HG03565 (cell line): Measurements from ENCODE around the gene MUC13.
A peak's percentile ranks its signal among the peaks of the same experiment; 100 is the strongest.

Experiments used
- ATAC-seq: cut with Tn5 transposase; IDR thresholded peaks from one replicate; pipeline ENCODE4 v1.9.1; 2021; ENCODE audit warnings: mild to moderate bottlenecking, moderate library complexity; ENCODE audit not compliant: unreplicated experiment

Gene MUC13

GRCh38 chr3:124951511-124952281 is 17.1 kb upstream of the MUC13 start:
- ATAC-seq, result no peak

- ATAC-seq, result no peak
These were observed 15.5 kb upstream of the MUC13 start for GRCh38 chr3:124950026-124950425.

- ATAC-seq, result no peak
These were observed 8.1 kb upstream of the MUC13 start for GRCh38 chr3:124942613-124943012.

GRCh38 chr3:124941771-124942170 is 7.2 kb upstream of the MUC13 start:
- no peak for ATAC-seq

GRCh38 chr3:124939661-124940060 is 5.1 kb upstream of the MUC13 start:
- no peak for ATAC-seq

- ATAC-seq, result no peak
These were observed 4.3 kb upstream of the MUC13 start for GRCh38 chr3:124938896-124939295.

GRCh38 chr3:124937049-124937448 is 2.5 kb upstream of the MUC13 start:
- ATAC-seq, result no peak

- no peak for ATAC-seq
These were observed 1.4 kb upstream of the MUC13 start for GRCh38 chr3:124935794-124936542.

GRCh38 chr3:124935264-124935663 is 713 bp upstream of the MUC13 start:
- ATAC-seq, result no peak

GRCh38 chr3:124928333-124929202 is 6.0 kb downstream of the MUC13 start:
- ATAC-seq, result no peak

- peak; percentile 51 for ATAC-seq
These were observed 6.9 kb downstream of the MUC13 start for GRCh38 chr3:124927574-124928045.

GRCh38 chr3:124926426-124927101 is 8.0 kb downstream of the MUC13 start:
- ATAC-seq, result no peak

- no peak for ATAC-seq
These were observed 9.8 kb downstream of the MUC13 start for GRCh38 chr3:124924741-124925140.

GRCh38 chr3:124923833-124924232 is 10.7 kb downstream of the MUC13 start:
- no peak for ATAC-seq

GRCh38 chr3:124920718-124921117 is 13.8 kb downstream of the MUC13 start:
- no peak for ATAC-seq

- no peak for ATAC-seq
These were observed 14.8 kb downstream of the MUC13 start for GRCh38 chr3:124919756-124920155.

GRCh38 chr3:124918524-124918923 is 16.0 kb downstream of the MUC13 start:
- ATAC-seq, result no peak

GRCh38 chr3:124916837-124917409 is 17.6 kb downstream of the MUC13 start:
- no peak for ATAC-seq

- no peak for ATAC-seq
These were observed 19.3 kb downstream of the MUC13 start for GRCh38 chr3:124915254-124915653.

- no peak for ATAC-seq
These were observed 26.6 kb downstream of the MUC13 start for GRCh38 chr3:124907957-124908356.
